A549 (cell line): ENCODE measurements around the gene RIT1.

Experiments
- BCL3 ChIP-seq: fragments of >200 bp; sonication (Bioruptor Twin); formaldehyde crosslinking; IDR thresholded peaks from 3 replicates; pipeline ENCODE4 v1.6.1; 2016
- CHD2 ChIP-seq: fragments of 150-350 bp; IDR thresholded peaks from 2 replicates; pipeline ENCODE4 v1.6.1; 2014; ENCODE audit warnings: low read length; ENCODE audit not compliant: partially characterized antibody
- CHD4 ChIP-seq: fragments of 200-600 bp; sonication (generic); IDR thresholded peaks from 2 replicates; pipeline ENCODE4 v1.6.1; 2016; ENCODE audit warnings: antibody characterized with exemption, mild to moderate bottlenecking, borderline replicate concordance
- CTCF ChIP-seq: fragments of >200 bp; sonication (Bioruptor Twin); formaldehyde crosslinking; IDR thresholded peaks from 3 replicates; pipeline ENCODE4 v1.5.1; 2016
- MYC ChIP-seq: IDR thresholded peaks from 2 replicates; pipeline ENCODE4 v1.6.1; 2012; ENCODE audit warnings: mild to moderate bottlenecking, inconsistent platforms, low read length, improper control_type of control experiment, borderline replicate concordance
- POLR2A ChIP-seq: IDR thresholded peaks from 2 replicates; pipeline ENCODE4 v1.6.1; 2012; ENCODE audit warnings: mild to moderate bottlenecking, low read length
- RAD21 ChIP-seq, 2 experiments: fragments of >200 bp in 1 of 2; sonication (Bioruptor Twin) in 1 of 2; formaldehyde crosslinking in 1 of 2; IDR thresholded peaks in 1 of 2; conservative IDR thresholded peaks in 1 of 2; 2 replicates in 1 of 2; 3 replicates in 1 of 2; pipeline ENCODE4 v1.6.1; 2012 to 2018; ENCODE audit warnings: inconsistent platforms in 1 of 2
- TF ChIP-seq, protein P1 (sequence below): fragments of 450-650 bp; IDR thresholded peaks from 2 replicates; pipeline ENCODE4 v1.6.1; 2014; ENCODE audit warnings: antibody characterized with exemption

- no peak for TF ChIP-seq CTCF
- no peak for TF ChIP-seq POLR2A
- TF ChIP-seq MYC = no peak
- no peak for TF ChIP-seq RAD21 (conservative IDR thresholded peaks at IDR 0.05 in 1 of 2, IDR thresholded peaks at IDR 0.05 in 1 of 2)
- no peak for TF ChIP-seq CHD4
- TF ChIP-seq BCL3 = no peak
- TF ChIP-seq, protein P1, sequence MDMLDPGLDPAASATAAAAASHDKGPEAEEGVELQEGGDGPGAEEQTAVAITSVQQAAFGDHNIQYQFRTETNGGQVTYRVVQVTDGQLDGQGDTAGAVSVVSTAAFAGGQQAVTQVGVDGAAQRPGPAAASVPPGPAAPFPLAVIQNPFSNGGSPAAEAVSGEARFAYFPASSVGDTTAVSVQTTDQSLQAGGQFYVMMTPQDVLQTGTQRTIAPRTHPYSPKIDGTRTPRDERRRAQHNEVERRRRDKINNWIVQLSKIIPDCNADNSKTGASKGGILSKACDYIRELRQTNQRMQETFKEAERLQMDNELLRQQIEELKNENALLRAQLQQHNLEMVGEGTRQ = no peak
- TF ChIP-seq CHD2 = no peak
Observed at GRCh38 chr1:155899683-155900082, 11.5 kb downstream of the RIT1 start.
